ENCODE results near the gene CDKN2B.

DNA sequence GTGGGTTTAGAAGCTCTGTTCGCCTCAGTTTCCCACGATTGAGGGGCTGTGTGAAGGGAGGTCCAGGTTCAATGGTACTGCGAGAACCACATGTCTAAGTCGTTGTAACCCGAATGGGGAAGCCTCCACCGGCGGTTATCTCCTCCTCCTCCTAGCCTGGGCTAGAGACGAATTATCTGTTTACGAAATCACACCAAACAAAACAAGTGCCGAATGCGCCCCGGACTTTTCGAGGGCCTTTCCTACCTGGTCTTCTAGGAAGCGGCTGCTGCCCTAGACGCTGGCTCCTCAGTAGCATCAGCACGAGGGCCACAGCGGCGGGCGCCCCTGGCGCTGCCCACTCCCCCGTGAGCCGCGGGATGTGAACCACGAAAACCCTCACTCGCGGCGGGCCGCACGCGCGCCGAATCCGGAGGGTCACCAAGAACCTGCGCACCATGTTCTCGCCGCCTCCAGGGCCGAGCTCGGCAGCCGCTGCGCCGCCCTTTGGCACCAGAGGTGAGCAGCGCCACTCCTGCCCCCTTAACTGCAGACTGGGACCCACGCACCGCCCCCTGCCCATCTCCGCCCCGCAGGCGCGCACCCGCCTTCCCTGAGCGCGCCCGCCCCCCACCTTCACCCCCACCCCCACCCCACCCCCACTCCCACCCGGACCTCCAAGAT lies 15.1 kb downstream of the CDKN2B start, which contains the start of gene CDKN2A:
- TF ChIP-seq, protein P1, sequence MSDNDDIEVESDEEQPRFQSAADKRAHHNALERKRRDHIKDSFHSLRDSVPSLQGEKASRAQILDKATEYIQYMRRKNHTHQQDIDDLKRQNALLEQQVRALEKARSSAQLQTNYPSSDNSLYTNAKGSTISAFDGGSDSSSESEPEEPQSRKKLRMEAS (IDR thresholded peaks at IDR 0.05; ENCODE audit: insufficient read depth, insufficient read length), result no peak
- TF ChIP-seq POLR2A (IDR thresholded peaks at IDR 0.05; ENCODE audit: low read depth, low read length), result no peak
- TF ChIP-seq, protein P2, sequence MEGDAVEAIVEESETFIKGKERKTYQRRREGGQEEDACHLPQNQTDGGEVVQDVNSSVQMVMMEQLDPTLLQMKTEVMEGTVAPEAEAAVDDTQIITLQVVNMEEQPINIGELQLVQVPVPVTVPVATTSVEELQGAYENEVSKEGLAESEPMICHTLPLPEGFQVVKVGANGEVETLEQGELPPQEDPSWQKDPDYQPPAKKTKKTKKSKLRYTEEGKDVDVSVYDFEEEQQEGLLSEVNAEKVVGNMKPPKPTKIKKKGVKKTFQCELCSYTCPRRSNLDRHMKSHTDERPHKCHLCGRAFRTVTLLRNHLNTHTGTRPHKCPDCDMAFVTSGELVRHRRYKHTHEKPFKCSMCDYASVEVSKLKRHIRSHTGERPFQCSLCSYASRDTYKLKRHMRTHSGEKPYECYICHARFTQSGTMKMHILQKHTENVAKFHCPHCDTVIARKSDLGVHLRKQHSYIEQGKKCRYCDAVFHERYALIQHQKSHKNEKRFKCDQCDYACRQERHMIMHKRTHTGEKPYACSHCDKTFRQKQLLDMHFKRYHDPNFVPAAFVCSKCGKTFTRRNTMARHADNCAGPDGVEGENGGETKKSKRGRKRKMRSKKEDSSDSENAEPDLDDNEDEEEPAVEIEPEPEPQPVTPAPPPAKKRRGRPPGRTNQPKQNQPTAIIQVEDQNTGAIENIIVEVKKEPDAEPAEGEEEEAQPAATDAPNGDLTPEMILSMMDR (IDR thresholded peaks at IDR 0.05; ENCODE audit: extremely low read depth in 1 of 2, insufficient read depth in 1 of 2, low read depth in 1 of 2, low read length in 2 of 2), result peak in 1 of 2 donors; percentile 20
- TF ChIP-seq POLR2AphosphoS5 (IDR thresholded peaks at IDR 0.05; ENCODE audit: insufficient read depth, low read depth, low read length), result no peak
- TF ChIP-seq MYC (IDR thresholded peaks at IDR 0.05; ENCODE audit: low read depth, low read length), result no peak

Data from endothelial cell of umbilical vein (primary cell).